Ovary (tissue), 3 donors: ENCODE measurements around the gene ITGA6.

Experiments
- CTCF ChIP-seq, 3 donors: fragments of 450-650 bp in 2 of 3; fragments of 200-600 bp in 1 of 3; IDR thresholded peaks; one replicate each; pipeline versions ENCODE4 v1.5.1 to v1.8.0; 2016 to 2022; ENCODE audit warnings: antibody characterized with exemption in 3 of 3, mild to moderate bottlenecking in 1 of 3
- EP300 ChIP-seq: sonication (generic); formaldehyde crosslinking; IDR thresholded peaks from one replicate; pipeline ENCODE4 v1.6.1; 2017; ENCODE audit warnings: antibody characterized with exemption
- POLR2A ChIP-seq: fragments of 450-650 bp; IDR thresholded peaks from one replicate; pipeline ENCODE4 v1.6.1; 2017; ENCODE audit warnings: antibody characterized with exemption, mild to moderate bottlenecking, moderate library complexity
- donor health status: DM: no; HTN: no; CAD: no.

- TF ChIP-seq CTCF (IDR thresholded peaks at IDR 0.05) (no peak), POLR2A (no peak), EP300 (no peak)
These were observed 118.2 kb downstream of the ITGA6 start for GRCh38 chr2:172545408-172546075.
